Astrocyte (in vitro differentiated cells and primary cell): ENCODE data around the gene CHST15. TPM values are rescaled to one million over a fixed set of nuclear protein-coding genes. Genes with fewer than 3 reads are reported as not detected.

Source experiments
- DNase-seq: peaks from one replicate; pipeline ENCODE4 v3.0.0-alpha.2; 2010; ENCODE audit warnings: low read depth
- FAIRE-seq: peaks from 2 replicates; lab custom pipeline; 2011; peaks lifted over from hg19 to GRCh38; lab: Jason Lieb, UNC
- H2AFZ ChIP-seq: 2 replicates; pipeline ENCODE4 v1.6.0; 2012; ENCODE audit warnings: low read depth, low read length, inconsistent platforms
- H3K27ac ChIP-seq: 2 replicates; pipeline ENCODE4 v1.5.1; 2011; ENCODE audit warnings: low read depth, low read length, inconsistent platforms
- H3K27me3 ChIP-seq: 2 replicates; pipeline ENCODE4 v1.6.0; 2011; ENCODE audit warnings: low read length, inconsistent platforms; ENCODE audit not compliant: insufficient read depth
- H3K36me3 ChIP-seq: 2 replicates; pipeline ENCODE4 v1.5.1; 2011; ENCODE audit warnings: low read length, inconsistent platforms; ENCODE audit not compliant: insufficient read depth
- H3K4me1 ChIP-seq: 2 replicates; pipeline ENCODE4 v1.5.1; 2011; ENCODE audit warnings: low read length, inconsistent platforms; ENCODE audit not compliant: insufficient read depth
- H3K4me2 ChIP-seq: 2 replicates; pipeline ENCODE4 v1.6.0; 2012; ENCODE audit warnings: low read length, inconsistent platforms
- H3K4me3 ChIP-seq: 2 replicates; pipeline ENCODE4 v1.5.1; 2011; ENCODE audit warnings: low read depth, mild to moderate bottlenecking, low read length, inconsistent platforms; ENCODE audit not compliant: insufficient read depth
- H3K79me2 ChIP-seq: 2 replicates; pipeline ENCODE4 v1.6.0; 2012; ENCODE audit warnings: mild to moderate bottlenecking, low read length, inconsistent platforms; ENCODE audit not compliant: insufficient read depth
- H3K9ac ChIP-seq: 2 replicates; pipeline ENCODE4 v1.6.0; 2012; ENCODE audit warnings: mild to moderate bottlenecking, low read length, inconsistent platforms
- H3K9me3 ChIP-seq: 2 replicates; pipeline ENCODE4 v1.5.1; 2012; ENCODE audit warnings: low read depth, mild to moderate bottlenecking, low read length, inconsistent platforms; ENCODE audit not compliant: insufficient read depth
- H4K20me1 ChIP-seq: 2 replicates; pipeline ENCODE4 v1.6.0; 2012; ENCODE audit warnings: low read length, inconsistent platforms; ENCODE audit not compliant: insufficient read depth
- H3K27ac Mint-ChIP-seq: one replicate; pipeline ENCODE4 v1.8.0; 2021; ENCODE audit warnings: mild to moderate bottlenecking, mixed read lengths; ENCODE audit not compliant: unreplicated experiment
- H3K27me3 Mint-ChIP-seq: one replicate; pipeline ENCODE4 v1.8.0; 2021; ENCODE audit warnings: low read depth, mixed read lengths; ENCODE audit not compliant: unreplicated experiment
- H3K36me3 Mint-ChIP-seq: one replicate; pipeline ENCODE4 v1.8.0; 2021; ENCODE audit warnings: low read depth, mixed read lengths; ENCODE audit not compliant: unreplicated experiment
- H3K4me1 Mint-ChIP-seq: one replicate; pipeline ENCODE4 v1.8.0; 2021; ENCODE audit warnings: low read depth, mixed read lengths; ENCODE audit not compliant: unreplicated experiment
- H3K4me3 Mint-ChIP-seq: one replicate; pipeline ENCODE4 v1.8.0; 2021; ENCODE audit warnings: mild to moderate bottlenecking, moderate library complexity, mixed read lengths; ENCODE audit not compliant: unreplicated experiment
- H3K9me3 Mint-ChIP-seq: one replicate; pipeline ENCODE4 v1.8.0; 2021; ENCODE audit warnings: mild to moderate bottlenecking, mixed read lengths; ENCODE audit not compliant: unreplicated experiment
- CTCF ChIP-seq: IDR thresholded peaks from 2 replicates; pipeline ENCODE4 v1.5.1; 2011; ENCODE audit warnings: low read depth, mild to moderate bottlenecking, inconsistent platforms, low read length, moderate library complexity; ENCODE audit not compliant: insufficient read depth
- EZH2 ChIP-seq: IDR thresholded peaks from 2 replicates; pipeline ENCODE4 v1.6.1; 2012; ENCODE audit warnings: mild to moderate bottlenecking, low read length, inconsistent platforms; ENCODE audit not compliant: insufficient read depth
- total RNA-seq: library from RNA; stranded (reverse); gene quantifications from 2 replicates; pipeline ENCODE4 v1.2.1, GENCODE V29; 2021

Gene CHST15
- total RNA-seq, 1 donor from 2014 or later: 20.6 TPM

DNA sequence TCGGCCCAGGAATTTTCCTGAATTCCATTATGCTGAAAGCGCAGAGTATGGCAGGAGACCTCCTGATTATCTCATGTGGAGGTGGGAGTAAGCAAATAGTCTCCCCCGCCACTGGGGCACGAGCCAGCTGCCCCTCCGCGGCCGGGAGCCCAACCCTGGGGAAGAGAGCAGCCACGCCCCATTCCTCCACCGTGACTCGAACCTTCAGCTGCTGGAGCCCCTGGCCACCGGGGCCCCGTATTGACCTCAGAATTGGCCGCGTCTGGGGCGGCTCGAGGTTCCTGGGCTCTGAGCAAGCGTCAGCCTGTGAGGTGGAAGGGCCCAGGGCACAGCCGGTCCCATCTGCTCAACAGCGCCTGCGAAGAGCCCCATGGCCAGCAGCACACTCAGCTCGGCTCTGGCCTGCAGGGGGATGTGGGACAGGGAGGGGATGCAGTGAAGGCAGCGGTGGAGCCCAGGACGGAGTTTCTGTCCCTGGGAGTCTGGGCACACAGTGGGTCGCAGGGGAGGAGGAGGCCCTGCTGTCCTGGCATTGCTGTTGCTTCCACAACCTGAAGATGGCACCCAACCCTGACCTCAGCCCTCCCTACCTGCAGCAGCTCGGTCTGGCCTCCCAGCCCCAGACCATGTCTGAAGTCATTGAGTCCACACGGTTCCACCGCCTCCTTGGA lies 97.8 kb downstream of the CHST15 start:
- peaks cover 36% of the 10 kb centered on the region for H3K4me1 ChIP-seq
- H3K27ac Mint-ChIP-seq: peak overlapping the region; percentile 96
- peak; percentile 93 for DNase-seq
- no peaks in the 10 kb centered on the region for H3K9me3 ChIP-seq
- H3K9me3 Mint-ChIP-seq: peaks cover under 1% of the 10 kb centered on the region
- peak overlapping the region; percentile 70 for H3K9ac ChIP-seq
- H3K36me3 Mint-ChIP-seq: no peaks in the 10 kb centered on the region
- no peak for TF ChIP-seq EZH2
- peak; percentile 30 for TF ChIP-seq CTCF
- peaks cover 31% of the 10 kb centered on the region for H3K27me3 Mint-ChIP-seq
- no peaks in the 10 kb centered on the region for H3K79me2 ChIP-seq
- H3K4me3 ChIP-seq: peak overlapping the region; percentile 47
- peaks cover 13% of the 10 kb centered on the region for H3K27me3 ChIP-seq
- H3K36me3 ChIP-seq: no peaks in the 10 kb centered on the region
- peaks cover 29% of the 10 kb centered on the region for H3K4me1 Mint-ChIP-seq
- peak overlapping the region; percentile 49 for H2AFZ ChIP-seq
- H3K4me2 ChIP-seq: peak overlapping the region; percentile 83
- H3K27ac ChIP-seq: peak overlapping the region; percentile 76
- no peak for FAIRE-seq
- no peak overlapping the region for H3K4me3 Mint-ChIP-seq
- no peaks in the 10 kb centered on the region for H4K20me1 ChIP-seq

DNA sequence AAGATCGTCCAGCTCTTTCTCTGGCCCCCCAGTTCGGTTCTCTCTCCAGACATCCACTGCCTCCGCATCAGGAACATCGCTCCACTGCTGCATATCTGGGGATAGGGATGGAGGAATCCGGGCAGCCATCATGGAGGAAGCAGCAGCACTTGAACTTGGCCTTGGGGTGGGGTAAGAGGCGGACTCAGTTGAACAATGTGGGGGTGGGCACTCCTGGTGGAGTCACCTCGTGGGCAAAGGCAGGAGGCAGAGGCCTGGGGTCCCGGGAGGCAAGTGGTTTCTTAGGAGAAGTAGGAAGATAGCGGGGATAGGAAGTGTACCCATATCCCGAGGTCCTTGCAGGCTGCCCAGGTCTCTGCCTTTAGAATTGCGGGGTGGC lies 98.3 kb downstream of the CHST15 start:
- FAIRE-seq (no peak), DNase-seq (no peak)
- H3K4me1 Mint-ChIP-seq: peaks cover 29% of the 10 kb centered on the region
- peaks cover 36% of the 10 kb centered on the region for H3K4me1 ChIP-seq
- peak overlapping the region; percentile 83 for H3K4me2 ChIP-seq
- peak overlapping the region; percentile 96 for H3K27ac Mint-ChIP-seq
- no peak overlapping the region for H3K4me3 Mint-ChIP-seq
- H3K27ac ChIP-seq: peak overlapping the region; percentile 76
- H3K36me3 Mint-ChIP-seq: no peaks in the 10 kb centered on the region
- peak overlapping the region; percentile 49 for H2AFZ ChIP-seq
- H4K20me1 ChIP-seq: no peaks in the 10 kb centered on the region
- H3K9me3 Mint-ChIP-seq: peaks cover 3% of the 10 kb centered on the region
- H3K27me3 ChIP-seq: peaks cover 14% of the 10 kb centered on the region
- peaks cover 35% of the 10 kb centered on the region for H3K27me3 Mint-ChIP-seq
- no peaks in the 10 kb centered on the region for H3K79me2 ChIP-seq
- TF ChIP-seq CTCF: no peak
- no peak for TF ChIP-seq EZH2
- H3K36me3 ChIP-seq: no peaks in the 10 kb centered on the region
- H3K9ac ChIP-seq: peak overlapping the region; percentile 70
- peak overlapping the region; percentile 47 for H3K4me3 ChIP-seq
- no peaks in the 10 kb centered on the region for H3K9me3 ChIP-seq
